ENCODE measurements around the gene ZBTB20. TPM values are rescaled to one million over a fixed set of nuclear protein-coding genes. Genes with fewer than 3 reads are reported as not detected.

ZBTB20 gene
- total RNA-seq, 1 donor from 2014 or later: 32.5 TPM

DNA sequence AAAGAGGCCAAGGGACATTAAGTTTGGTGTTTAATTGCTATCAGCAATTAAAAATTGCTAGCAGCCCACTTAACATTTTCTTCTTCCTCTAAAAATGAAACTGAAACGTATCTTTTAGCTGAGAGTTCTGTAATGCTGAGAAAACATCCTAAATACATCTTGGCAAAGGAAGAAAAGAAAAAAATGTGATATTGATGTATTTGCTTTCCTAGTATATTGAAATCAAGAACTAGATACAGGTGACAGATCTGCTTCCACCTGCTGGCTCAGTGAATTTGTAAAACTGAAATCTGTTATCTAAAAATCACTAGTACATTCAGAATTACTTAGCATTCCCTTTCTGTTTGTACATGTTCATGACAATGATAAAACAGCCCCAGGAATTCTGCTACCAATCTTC, 283.2 kb downstream of the ZBTB20 start:
- no peaks in the 10 kb centered on the region for H3K27me3 ChIP-seq (ENCODE audit: control insufficient read depth, insufficient read depth, low read length)
- no peak for DNase-seq (ENCODE audit: low read depth)
- no peaks in the 10 kb centered on the region for H3K36me3 ChIP-seq (ENCODE audit: control insufficient read depth, insufficient read depth, low read length)
- no peak overlapping the region for H3K4me3 ChIP-seq (ENCODE audit: low read depth, low read length)
- TF ChIP-seq, protein P1, sequence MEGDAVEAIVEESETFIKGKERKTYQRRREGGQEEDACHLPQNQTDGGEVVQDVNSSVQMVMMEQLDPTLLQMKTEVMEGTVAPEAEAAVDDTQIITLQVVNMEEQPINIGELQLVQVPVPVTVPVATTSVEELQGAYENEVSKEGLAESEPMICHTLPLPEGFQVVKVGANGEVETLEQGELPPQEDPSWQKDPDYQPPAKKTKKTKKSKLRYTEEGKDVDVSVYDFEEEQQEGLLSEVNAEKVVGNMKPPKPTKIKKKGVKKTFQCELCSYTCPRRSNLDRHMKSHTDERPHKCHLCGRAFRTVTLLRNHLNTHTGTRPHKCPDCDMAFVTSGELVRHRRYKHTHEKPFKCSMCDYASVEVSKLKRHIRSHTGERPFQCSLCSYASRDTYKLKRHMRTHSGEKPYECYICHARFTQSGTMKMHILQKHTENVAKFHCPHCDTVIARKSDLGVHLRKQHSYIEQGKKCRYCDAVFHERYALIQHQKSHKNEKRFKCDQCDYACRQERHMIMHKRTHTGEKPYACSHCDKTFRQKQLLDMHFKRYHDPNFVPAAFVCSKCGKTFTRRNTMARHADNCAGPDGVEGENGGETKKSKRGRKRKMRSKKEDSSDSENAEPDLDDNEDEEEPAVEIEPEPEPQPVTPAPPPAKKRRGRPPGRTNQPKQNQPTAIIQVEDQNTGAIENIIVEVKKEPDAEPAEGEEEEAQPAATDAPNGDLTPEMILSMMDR (IDR thresholded peaks at IDR 0.05; ENCODE audit: insufficient read depth, low read length, poor library complexity, severe bottlenecking): no peak

DNA sequence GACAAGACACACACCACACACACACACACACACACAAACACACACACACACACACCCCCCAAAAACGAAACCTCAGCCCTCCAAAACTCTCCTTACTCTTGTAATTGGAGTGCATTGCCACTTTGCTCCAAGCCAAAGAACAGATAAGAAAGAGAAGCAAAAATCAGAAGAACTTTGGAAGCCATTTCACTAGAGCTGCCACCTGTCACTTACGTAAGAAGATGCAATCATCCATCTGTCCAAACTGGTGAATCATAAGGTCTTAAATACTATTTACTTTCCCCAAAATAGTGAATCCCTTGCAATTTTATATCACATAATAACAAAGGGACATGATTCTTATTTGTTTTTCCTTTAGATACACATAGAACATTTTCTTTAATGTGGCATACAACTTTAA, 285.4 kb downstream of the ZBTB20 start:
- DNase-seq (ENCODE audit: low read depth): no peak
- TF ChIP-seq, protein P1 (IDR thresholded peaks at IDR 0.05; ENCODE audit: insufficient read depth, low read length, poor library complexity, severe bottlenecking): no peak
- Histone ChIP-seq H3K27me3 (ENCODE audit: control insufficient read depth, insufficient read depth, low read length) (no peaks in the 10 kb centered on the region), H3K4me3 (ENCODE audit: low read depth, low read length) (no peak overlapping the region), H3K36me3 (ENCODE audit: control insufficient read depth, insufficient read depth, low read length) (no peaks in the 10 kb centered on the region)

DNA sequence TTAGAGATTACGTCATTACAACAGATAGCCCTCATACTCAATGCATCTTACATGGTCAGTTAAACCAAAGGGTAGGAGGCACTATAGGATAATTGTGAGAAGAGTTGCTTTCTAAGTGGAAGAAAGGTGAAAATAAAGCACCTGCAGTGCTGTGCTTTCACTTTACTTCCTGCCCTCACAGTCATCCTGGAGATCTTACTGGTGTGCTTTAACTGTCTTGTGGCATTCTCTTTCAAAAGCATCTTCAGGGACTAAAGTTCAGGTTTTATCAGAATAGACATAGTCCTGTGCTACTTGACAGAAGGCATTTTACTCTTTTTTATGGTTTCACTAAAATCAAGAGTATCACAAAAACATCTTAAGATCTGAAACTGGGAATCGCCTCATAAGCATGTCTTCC, 286.6 kb downstream of the ZBTB20 start:
- DNase-seq (ENCODE audit: low read depth): no peak
- Histone ChIP-seq H3K36me3 (ENCODE audit: control insufficient read depth, insufficient read depth, low read length) (no peaks in the 10 kb centered on the region), H3K27me3 (ENCODE audit: control insufficient read depth, insufficient read depth, low read length) (no peaks in the 10 kb centered on the region), H3K4me3 (ENCODE audit: low read depth, low read length) (no peak overlapping the region)
- TF ChIP-seq, protein P1 (IDR thresholded peaks at IDR 0.05; ENCODE audit: insufficient read depth, low read length, poor library complexity, severe bottlenecking): no peak

DNA sequence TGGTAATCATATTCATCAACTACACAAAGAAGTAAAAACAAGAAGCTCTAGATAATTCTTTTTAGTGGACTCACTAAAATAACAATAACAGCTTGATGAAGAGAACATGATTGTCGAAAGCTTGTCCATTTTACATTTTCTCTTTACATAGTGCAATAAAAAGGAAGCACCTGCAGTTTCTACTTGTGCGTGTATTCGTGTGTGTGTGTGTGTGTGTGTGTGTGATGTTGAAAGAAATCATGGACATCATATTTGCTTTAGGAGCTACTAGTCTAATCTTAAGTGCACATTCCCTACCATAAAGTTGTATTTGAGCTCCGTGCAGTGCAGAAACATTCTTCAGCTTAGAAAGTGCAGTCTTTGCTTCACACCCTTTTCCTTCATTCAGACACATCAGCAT, 288.8 kb downstream of the ZBTB20 start:
- Histone ChIP-seq H3K4me3 (ENCODE audit: low read depth, low read length) (no peak overlapping the region), H3K27me3 (ENCODE audit: control insufficient read depth, insufficient read depth, low read length) (no peaks in the 10 kb centered on the region), H3K36me3 (ENCODE audit: control insufficient read depth, insufficient read depth, low read length) (no peaks in the 10 kb centered on the region)
- no peak for DNase-seq (ENCODE audit: low read depth)
- TF ChIP-seq, protein P1 (IDR thresholded peaks at IDR 0.05; ENCODE audit: insufficient read depth, low read length, poor library complexity, severe bottlenecking): no peak

DNA sequence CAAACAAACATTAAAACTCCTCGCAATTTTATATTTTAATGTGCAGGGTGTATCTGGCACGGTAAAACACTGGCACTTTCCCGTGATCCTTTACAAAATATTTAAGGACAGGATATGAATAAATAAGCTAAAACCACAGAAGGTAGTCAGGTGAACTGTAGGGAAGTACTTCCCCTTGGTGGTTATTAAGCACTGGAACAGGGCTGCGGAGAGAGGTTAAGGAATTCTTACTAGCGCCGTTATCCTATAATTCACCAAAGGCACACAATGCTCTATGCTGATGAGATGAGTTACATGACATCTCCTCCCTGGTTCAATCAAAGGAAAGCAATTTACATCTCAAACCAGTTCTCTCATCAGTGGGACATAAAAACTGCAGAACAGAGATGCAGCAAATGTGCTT, 289.8 kb downstream of the ZBTB20 start:
- TF ChIP-seq, protein P1 (IDR thresholded peaks at IDR 0.05; ENCODE audit: insufficient read depth, low read length, poor library complexity, severe bottlenecking): no peak
- no peak overlapping the region for H3K4me3 ChIP-seq (ENCODE audit: low read depth, low read length)
- no peak for DNase-seq (ENCODE audit: low read depth)
- H3K36me3 ChIP-seq (ENCODE audit: control insufficient read depth, insufficient read depth, low read length): no peaks in the 10 kb centered on the region
- no peaks in the 10 kb centered on the region for H3K27me3 ChIP-seq (ENCODE audit: control insufficient read depth, insufficient read depth, low read length)

DNA sequence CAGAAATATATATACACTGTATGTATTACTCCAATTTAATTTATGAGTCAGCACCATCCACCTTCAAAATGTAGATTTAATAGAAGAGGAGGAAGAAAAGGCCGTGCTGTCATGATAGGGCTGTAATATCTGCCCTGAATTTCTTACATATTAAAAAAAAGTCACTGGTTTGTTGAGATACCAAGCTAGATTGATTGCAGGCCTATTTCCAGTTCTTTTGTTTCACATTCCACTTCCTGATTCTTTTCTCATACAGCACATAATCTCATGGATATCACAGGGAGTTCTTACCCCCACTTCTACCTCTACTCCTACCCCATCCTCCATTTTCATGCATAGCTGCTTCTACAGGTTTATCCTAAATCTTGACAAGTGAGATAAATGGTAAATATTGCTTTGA, 290.3 kb downstream of the ZBTB20 start:
- no peak for DNase-seq (ENCODE audit: low read depth)
- no peaks in the 10 kb centered on the region for H3K27me3 ChIP-seq (ENCODE audit: control insufficient read depth, insufficient read depth, low read length)
- TF ChIP-seq, protein P1 (IDR thresholded peaks at IDR 0.05; ENCODE audit: insufficient read depth, low read length, poor library complexity, severe bottlenecking): no peak
- H3K36me3 ChIP-seq (ENCODE audit: control insufficient read depth, insufficient read depth, low read length): no peaks in the 10 kb centered on the region
- no peak overlapping the region for H3K4me3 ChIP-seq (ENCODE audit: low read depth, low read length)
